OCI-LY3 (cell line): ENCODE measurements around the gene GINS2.

Experiments used
- H2AFZ ChIP-seq: fragments of 200-600, 300-600 bp; shearing (Covaris generic); 2 replicates; pipeline ENCODE4 v1.6.0; 2014; ENCODE audit warnings: antibody characterized with exemption, low read depth, low read length
- H3K27ac ChIP-seq: fragments of 200-600, 300-600 bp; sonication (generic); 2 replicates; pipeline ENCODE4 v1.5.1; 2014; ENCODE audit warnings: mild to moderate bottlenecking, low read length, moderate library complexity, mixed read lengths
- H3K27me3 ChIP-seq: fragments of 200-600, 300-600 bp; sonication (generic); 2 replicates; pipeline ENCODE4 v1.6.1; 2014; ENCODE audit warnings: low read depth, low read length, mixed read lengths
- H3K36me3 ChIP-seq: fragments of 200-600, 300-600 bp; sonication (generic); replicated peaks from 2 replicates; pipeline ENCODE3; 2014; ENCODE audit warnings: low read depth, low read length, mixed read lengths
- H3K4me1 ChIP-seq: fragments of 300-600, 200-600 bp; sonication (generic); 2 replicates; pipeline ENCODE4 v1.6.1; 2014; ENCODE audit warnings: low read length, mixed read lengths
- H3K4me2 ChIP-seq: fragments of 200-600, 300-600 bp; sonication (generic); 2 replicates; pipeline ENCODE4 v1.6.1; 2014; ENCODE audit warnings: low read length, mixed read lengths
- H3K4me3 ChIP-seq: fragments of 300-600, 200-600 bp; sonication (generic); 2 replicates; pipeline ENCODE4 v1.5.1; 2014; ENCODE audit warnings: antibody characterized with exemption, mild to moderate bottlenecking, low read length, moderate library complexity
- H3K79me2 ChIP-seq: fragments of 300-600, 200-600 bp; shearing (Covaris generic); 2 replicates; pipeline ENCODE4 v1.6.1; 2014; ENCODE audit warnings: mild to moderate bottlenecking, low read length, mixed read lengths
- H3K9ac ChIP-seq: fragments of 300-600, 200-600 bp; shearing (Covaris generic); 2 replicates; pipeline ENCODE4 v1.6.0; 2014; ENCODE audit warnings: mild to moderate bottlenecking, low read length, moderate library complexity
- H3K9me3 ChIP-seq: fragments of 200-600, 300-600 bp; shearing (Covaris generic); 2 replicates; pipeline ENCODE4 v1.6.1; 2014; ENCODE audit warnings: low read length, mixed read lengths; ENCODE audit not compliant: insufficient read depth
- H4K20me1 ChIP-seq: fragments of 200-600, 300-600 bp; sonication (generic); 2 replicates; pipeline ENCODE4 v1.6.1; 2016; ENCODE audit warnings: low read length, mixed read lengths; ENCODE audit not compliant: insufficient read depth
- CTCF ChIP-seq: fragments of 200-600, 300-600 bp; sonication (generic); IDR thresholded peaks from 2 replicates; pipeline ENCODE4 v1.5.1; 2014; ENCODE audit warnings: antibody characterized with exemption, low read length, low read depth
- EZH2phosphoT487 ChIP-seq: fragments of 200-600 bp; shearing (Covaris generic); IDR thresholded peaks from 2 replicates; pipeline ENCODE4 v1.6.1; 2018; ENCODE audit warnings: antibody characterized with exemption, mixed run types, low read depth

Gene GINS2

GRCh38 chr16:85656351-85657266, 32.1 kb downstream of the GINS2 start:
- Histone ChIP-seq H3K9me3 (no peaks in the 10 kb centered on the region), H3K27me3 (no peaks in the 10 kb centered on the region), H4K20me1 (peaks cover 21% of the 10 kb centered on the region), H3K36me3 (peaks cover 15% of the 10 kb centered on the region), H3K4me3 (no peak overlapping the region), H3K4me2 (no peak overlapping the region), H2AFZ (no peak overlapping the region), H3K27ac (no peak overlapping the region), H3K9ac (no peak overlapping the region), H3K79me2 (no peaks in the 10 kb centered on the region), H3K4me1 (no peaks in the 10 kb centered on the region)
- TF ChIP-seq CTCF (no peak), EZH2phosphoT487 (no peak)

GRCh38 chr16:85655216-85656129, 33.3 kb downstream of the GINS2 start:
- no peak for TF ChIP-seq EZH2phosphoT487
- TF ChIP-seq CTCF: no peak
- H3K4me3 ChIP-seq: no peak overlapping the region
- no peak overlapping the region for H3K27ac ChIP-seq
- H3K4me2 ChIP-seq: no peak overlapping the region
- no peaks in the 10 kb centered on the region for H3K79me2 ChIP-seq
- H3K4me1 ChIP-seq: peaks cover 5% of the 10 kb centered on the region
- H2AFZ ChIP-seq: no peak overlapping the region
- peaks cover 30% of the 10 kb centered on the region for H4K20me1 ChIP-seq
- no peaks in the 10 kb centered on the region for H3K27me3 ChIP-seq
- no peak overlapping the region for H3K9ac ChIP-seq
- peaks cover 15% of the 10 kb centered on the region for H3K36me3 ChIP-seq
- H3K9me3 ChIP-seq: no peaks in the 10 kb centered on the region

GRCh38 chr16:85654251-85655095, 34.3 kb downstream of the GINS2 start:
- no peaks in the 10 kb centered on the region for H3K9me3 ChIP-seq
- H3K4me1 ChIP-seq: peaks cover 15% of the 10 kb centered on the region
- H4K20me1 ChIP-seq: peaks cover 35% of the 10 kb centered on the region
- peaks cover 15% of the 10 kb centered on the region for H3K36me3 ChIP-seq
- H3K27me3 ChIP-seq: no peaks in the 10 kb centered on the region
- no peak overlapping the region for H3K4me3 ChIP-seq
- H3K27ac ChIP-seq: no peak overlapping the region
- H2AFZ ChIP-seq: no peak overlapping the region
- H3K4me2 ChIP-seq: no peak overlapping the region
- H3K79me2 ChIP-seq: no peaks in the 10 kb centered on the region
- H3K9ac ChIP-seq: no peak overlapping the region
- no peak for TF ChIP-seq CTCF
- no peak for TF ChIP-seq EZH2phosphoT487
